Measurements from ENCODE around the gene HSCB. TPM values are rescaled to one million over a fixed set of nuclear protein-coding genes. Genes with fewer than 3 reads are reported as not detected.

HSCB gene
- total RNA-seq, 1 experiment from 2014 or later: 21.2 TPM

- Mint-ChIP-seq H3K4me3 (peak overlapping the region; percentile 87 to 94), H3K27ac (peak overlapping the region; percentile 87 to 98 (median 94)), H3K27me3 (ENCODE audit: low read depth) (no peaks in the 10 kb centered on the region), H3K36me3 (ENCODE audit: insufficient read depth in 1 of 3, low read depth in 3 of 3) (peaks cover 42 to 53% (median 52%) of the 10 kb centered on the region in 3 experiments), H3K4me1 (peaks cover 16 to 28% of the 10 kb centered on the region in 2 experiments), H3K9me3 (no peaks in the 10 kb centered on the region; a peak in 1 of 5 replicates)
- H2BK15ac ChIP-seq (ENCODE audit: low read depth, low read length): no peak overlapping the region
- H3K4ac ChIP-seq (ENCODE audit: low read depth, low read length): no peak overlapping the region
- H3K18ac ChIP-seq (ENCODE audit: insufficient read length, low read depth, low read length): peak overlapping the region; percentile 94
- peaks cover 7% of the 10 kb centered on the region; the same call in 1 of the 2 replicates for H3K79me2 ChIP-seq (ENCODE audit: insufficient read depth, low read length)
- peak overlapping the region; percentile 55 for H2BK5ac ChIP-seq (ENCODE audit: insufficient read length, low read length)
- H2BK120ac ChIP-seq (ENCODE audit: low read depth, low read length, poor library complexity, severe bottlenecking): no peak overlapping the region
- H2AFZ ChIP-seq (ENCODE audit: low read length): no peak overlapping the region
- no peaks in the 10 kb centered on the region for H3K79me1 ChIP-seq (ENCODE audit: insufficient read depth, low read depth, low read length, poor library complexity, severe bottlenecking)
- no peak overlapping the region for H4K8ac ChIP-seq (replicated peaks; ENCODE audit: insufficient read length, low read depth, low read length)
- peak overlapping the region; percentile 44 for H4K91ac ChIP-seq (ENCODE audit: insufficient read length, low read depth, low read length)
- DNase-seq: no peak
- no peak overlapping the region for H2BK20ac ChIP-seq (ENCODE audit: low read depth, low read length, poor library complexity, severe bottlenecking)
- peak overlapping the region; percentile 97 for H3K4me2 ChIP-seq (ENCODE audit: insufficient read depth, insufficient read length, low read length)
- H4K5ac ChIP-seq (ENCODE audit: insufficient read length, low read depth, low read length): no peak overlapping the region
- peak overlapping the region; percentile 65 for H3K56ac ChIP-seq (ENCODE audit: insufficient read length, low read depth, low read length)
- peak overlapping the region; percentile 99 for H3K9ac ChIP-seq (ENCODE audit: extremely low read depth, insufficient read length, low read length)
- no peaks in the 10 kb centered on the region for H4K20me1 ChIP-seq (ENCODE audit: control insufficient read depth, insufficient read depth, insufficient read length)
- peaks cover 15% of the 10 kb centered on the region for H3K23me2 ChIP-seq (ENCODE audit: insufficient read length, low read depth, low read length, poor library complexity, severe bottlenecking)
- peak overlapping the region; percentile 17 for H2BK12ac ChIP-seq (ENCODE audit: insufficient read length, low read depth, low read length)
- H3K4me1 ChIP-seq (ENCODE audit: insufficient read depth, low read length): no peaks in the 10 kb centered on the region; the same call in 1 of the 2 replicates
- H3K9me3 ChIP-seq (ENCODE audit: control insufficient read depth, low read depth, low read length): no peaks in the 10 kb centered on the region
- H3K23ac ChIP-seq (ENCODE audit: insufficient read length, low read depth, low read length): no peak overlapping the region
- WGBS (ENCODE audit: extremely low coverage, insufficient read length, low lambda C conversion rate): no CpG with 5 or more reads among the region's 7 CpGs
- no peak for TF ChIP-seq CTCF (conservative IDR thresholded peaks at IDR 0.05)
- no peaks in the 10 kb centered on the region for H3K27me3 ChIP-seq (ENCODE audit: insufficient read depth, low read length)
- H3K14ac ChIP-seq (ENCODE audit: insufficient read depth, low read length): peak overlapping the region; percentile 98; the same call in 1 of the 2 replicates
- peak overlapping the region; percentile 58 for H3K27ac ChIP-seq (ENCODE audit: insufficient read length, low read depth, low read length)
- H2AK5ac ChIP-seq (ENCODE audit: insufficient read length, low read length): no peak overlapping the region
- no peak overlapping the region for H3T11ph ChIP-seq (ENCODE audit: low read length)
Measured at GRCh38 chr22:28798810-28799605, 57.2 kb downstream of the HSCB start.
